Measurements from ENCODE around the gene ZFP57. TPM values are rescaled to one million over a fixed set of nuclear protein-coding genes. Genes with fewer than 3 reads are reported as not detected.
A peak's percentile ranks its signal among the peaks of the same experiment; 100 is the strongest.

ZFP57 gene
- polyA plus RNA-seq, 1 donor (not counting 4 experiments of a cell fraction or from before 2014, with no cell fraction given), result 17.4 TPM

GRCh38 chr6:29708432-29709179, 27.7 kb upstream of the ZFP57 start:
- H3K9me3 ChIP-seq (ENCODE audit: control insufficient read depth, low read depth, low read length), result no peaks in the 10 kb centered on the region
- no peak overlapping the region for H3K4me3 ChIP-seq (ENCODE audit: control insufficient read depth in 2 of 3, extremely low read depth in 1 of 3, insufficient read depth in 2 of 3, low read depth in 1 of 3, low read length in 3 of 3)
- H3K9ac ChIP-seq (ENCODE audit: control insufficient read depth, extremely low read depth, insufficient read depth, low read length), result no peak overlapping the region
- no peaks in the 10 kb centered on the region for H3K9me1 ChIP-seq (ENCODE audit: control insufficient read depth, extremely low read depth, insufficient read depth, low read length)
- H3K79me2 ChIP-seq (ENCODE audit: control insufficient read depth, insufficient read depth, low read length), result no peaks in the 10 kb centered on the region
- TF ChIP-seq, protein P1, sequence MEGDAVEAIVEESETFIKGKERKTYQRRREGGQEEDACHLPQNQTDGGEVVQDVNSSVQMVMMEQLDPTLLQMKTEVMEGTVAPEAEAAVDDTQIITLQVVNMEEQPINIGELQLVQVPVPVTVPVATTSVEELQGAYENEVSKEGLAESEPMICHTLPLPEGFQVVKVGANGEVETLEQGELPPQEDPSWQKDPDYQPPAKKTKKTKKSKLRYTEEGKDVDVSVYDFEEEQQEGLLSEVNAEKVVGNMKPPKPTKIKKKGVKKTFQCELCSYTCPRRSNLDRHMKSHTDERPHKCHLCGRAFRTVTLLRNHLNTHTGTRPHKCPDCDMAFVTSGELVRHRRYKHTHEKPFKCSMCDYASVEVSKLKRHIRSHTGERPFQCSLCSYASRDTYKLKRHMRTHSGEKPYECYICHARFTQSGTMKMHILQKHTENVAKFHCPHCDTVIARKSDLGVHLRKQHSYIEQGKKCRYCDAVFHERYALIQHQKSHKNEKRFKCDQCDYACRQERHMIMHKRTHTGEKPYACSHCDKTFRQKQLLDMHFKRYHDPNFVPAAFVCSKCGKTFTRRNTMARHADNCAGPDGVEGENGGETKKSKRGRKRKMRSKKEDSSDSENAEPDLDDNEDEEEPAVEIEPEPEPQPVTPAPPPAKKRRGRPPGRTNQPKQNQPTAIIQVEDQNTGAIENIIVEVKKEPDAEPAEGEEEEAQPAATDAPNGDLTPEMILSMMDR (optimal IDR thresholded peaks at IDR 0.05 in 1 of 3, IDR thresholded peaks at IDR 0.05 in 1 of 3, conservative IDR thresholded peaks at IDR 0.05 in 1 of 3; ENCODE audit: extremely low read depth in 1 of 3, insufficient read depth in 2 of 3, low read length in 3 of 3), result no peak
- no peak for TF ChIP-seq EZH2 (IDR thresholded peaks at IDR 0.05; ENCODE audit: low read length)
- no peaks in the 10 kb centered on the region for H3K4me1 ChIP-seq (ENCODE audit: control insufficient read depth, extremely low read depth, insufficient read depth, low read length)
- H3K27ac ChIP-seq (ENCODE audit: control insufficient read depth, insufficient read depth, low read length), result no peak overlapping the region
- no peak for FAIRE-seq
- H4K20me1 ChIP-seq (ENCODE audit: control insufficient read depth, extremely low read depth, insufficient read depth, low read length), result no peaks in the 10 kb centered on the region
- H2AFZ ChIP-seq (ENCODE audit: control insufficient read depth, low read length), result no peak overlapping the region
- DNase-seq (ENCODE audit: low read depth, low spot score), result no peak
- dilution Hi-C loops (cut with MboI; ENCODE audit: extremely low pct_ligation_motif_present, low sequenced_read_pairs), result no loop called here
- H3K4me2 ChIP-seq (ENCODE audit: control insufficient read depth, extremely low read depth, insufficient read depth, low read depth, low read length), result no peak overlapping the region
- H3K36me3 ChIP-seq (ENCODE audit: control insufficient read depth in 2 of 2, extremely low read depth in 1 of 2, insufficient read depth in 2 of 2, low read length in 2 of 2), result no peaks in the 10 kb centered on the region
- H3K27me3 ChIP-seq (ENCODE audit: control insufficient read depth, extremely low read depth, insufficient read depth, low read length), result peaks cover 21% of the 10 kb centered on the region

DNA sequence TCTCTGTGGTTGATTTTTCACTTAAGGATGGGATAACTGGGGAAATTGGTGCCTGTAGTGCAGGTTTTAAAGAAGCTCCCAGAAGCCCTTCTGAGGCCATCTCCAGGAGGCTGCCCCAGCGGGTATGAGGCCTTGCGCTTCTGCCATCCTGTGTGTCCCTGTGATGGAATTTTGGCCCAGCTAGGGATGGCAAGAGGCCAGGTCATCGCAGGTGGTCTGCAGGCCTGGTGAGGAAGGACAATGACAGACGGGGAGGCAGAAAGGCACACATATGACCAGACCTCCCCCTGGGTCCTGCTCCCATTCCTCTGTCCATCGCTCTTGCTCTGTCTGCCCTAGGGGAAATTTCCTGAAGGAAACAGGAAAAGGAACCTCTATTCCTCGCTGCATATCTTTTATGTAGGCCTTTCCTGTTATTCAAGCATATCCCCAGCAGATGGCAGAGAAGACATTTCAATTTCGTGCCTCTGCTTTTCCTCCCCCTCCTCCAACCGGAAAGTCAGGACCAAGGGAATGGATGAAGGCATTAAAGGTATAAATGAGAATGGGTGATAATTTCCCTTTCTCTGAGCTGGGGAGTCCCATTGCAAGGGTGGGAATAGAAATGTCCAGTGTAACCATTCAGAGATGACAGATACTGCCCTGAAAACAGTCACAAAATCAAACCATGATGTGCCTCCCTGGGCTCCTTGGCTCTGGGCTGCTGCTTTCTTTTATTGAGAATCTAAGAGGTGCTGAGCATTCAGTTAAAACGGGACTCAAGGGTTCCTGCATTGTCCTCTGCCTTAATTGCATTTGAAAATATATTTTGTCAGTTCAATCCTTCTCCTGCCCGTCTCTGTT, 24.7 kb upstream of the ZFP57 start:
- H3K36me3 ChIP-seq (ENCODE audit: control insufficient read depth in 2 of 2, extremely low read depth in 1 of 2, insufficient read depth in 2 of 2, low read length in 2 of 2), result no peaks in the 10 kb centered on the region
- H3K4me1 ChIP-seq (ENCODE audit: control insufficient read depth, extremely low read depth, insufficient read depth, low read length), result no peaks in the 10 kb centered on the region
- DNase-seq (ENCODE audit: low read depth, low spot score) (no peak), FAIRE-seq (peak; percentile 66)
- no peak overlapping the region for H3K27ac ChIP-seq (ENCODE audit: control insufficient read depth, insufficient read depth, low read length)
- H3K9me1 ChIP-seq (ENCODE audit: control insufficient read depth, extremely low read depth, insufficient read depth, low read length), result no peaks in the 10 kb centered on the region
- no peak overlapping the region for H3K4me2 ChIP-seq (ENCODE audit: control insufficient read depth, extremely low read depth, insufficient read depth, low read depth, low read length)
- dilution Hi-C loops (cut with MboI; ENCODE audit: extremely low pct_ligation_motif_present, low sequenced_read_pairs), result no loop called here
- H2AFZ ChIP-seq (ENCODE audit: control insufficient read depth, low read length), result no peak overlapping the region
- no peak for TF ChIP-seq EZH2 (IDR thresholded peaks at IDR 0.05; ENCODE audit: low read length)
- TF ChIP-seq, protein P1 (optimal IDR thresholded peaks at IDR 0.05 in 1 of 3, IDR thresholded peaks at IDR 0.05 in 1 of 3, conservative IDR thresholded peaks at IDR 0.05 in 1 of 3; ENCODE audit: extremely low read depth in 1 of 3, insufficient read depth in 2 of 3, low read length in 3 of 3), result peak; percentile 49 to 73 (median 66)
- no peak overlapping the region for H3K4me3 ChIP-seq (ENCODE audit: control insufficient read depth in 2 of 3, extremely low read depth in 1 of 3, insufficient read depth in 2 of 3, low read depth in 1 of 3, low read length in 3 of 3)
- peaks cover 21% of the 10 kb centered on the region for H3K27me3 ChIP-seq (ENCODE audit: control insufficient read depth, extremely low read depth, insufficient read depth, low read length)
- H4K20me1 ChIP-seq (ENCODE audit: control insufficient read depth, extremely low read depth, insufficient read depth, low read length), result no peaks in the 10 kb centered on the region
- no peak overlapping the region for H3K9ac ChIP-seq (ENCODE audit: control insufficient read depth, extremely low read depth, insufficient read depth, low read length)
- H3K79me2 ChIP-seq (ENCODE audit: control insufficient read depth, insufficient read depth, low read length), result no peaks in the 10 kb centered on the region
- H3K9me3 ChIP-seq (ENCODE audit: control insufficient read depth, low read depth, low read length), result no peaks in the 10 kb centered on the region
